RWPE2 (cell line): ENCODE results near the gene SCGN.

ENCODE experiments used
- ATAC-seq: fragments of 200-7000 bp; cut with Tn5 transposase; 3 replicates; pipeline ENCODE4 v1.9.1; 2021; ENCODE audit warnings: low read depth
- DNase-seq: peaks from one replicate; pipeline ENCODE4 v3.0.0-alpha.2; 2020; ENCODE audit warnings: low spot score
- H3K27ac ChIP-seq: fragments of 450-650 bp; 2 replicates; pipeline ENCODE4 v1.5.1; 2017; ENCODE audit warnings: mild to moderate bottlenecking; ENCODE audit not compliant: poor library complexity, severe bottlenecking
- H3K27me3 ChIP-seq: fragments of 250-450 bp; sonication (Bioruptor Pico); 2 replicates; pipeline ENCODE4 v1.5.1; 2021; ENCODE audit warnings: mild to moderate bottlenecking, moderate library complexity; ENCODE audit not compliant: insufficient read depth, poor library complexity, severe bottlenecking
- H3K36me3 ChIP-seq: fragments of 250-450 bp; sonication (Bioruptor Pico); 2 replicates; pipeline ENCODE4 v1.5.1; 2020; ENCODE audit warnings: low read depth, mild to moderate bottlenecking, moderate library complexity
- H3K4me1 ChIP-seq: fragments of 250-450 bp; sonication (Bioruptor Pico); 2 replicates; pipeline ENCODE4 v1.5.1; 2021; ENCODE audit warnings: mild to moderate bottlenecking, moderate library complexity; ENCODE audit not compliant: insufficient read depth, poor library complexity, severe bottlenecking
- H3K4me3 ChIP-seq: fragments of 250-450 bp; sonication (Bioruptor Pico); 2 replicates; pipeline ENCODE4 v1.5.1; 2021; ENCODE audit warnings: mild to moderate bottlenecking, moderate library complexity; ENCODE audit not compliant: severe bottlenecking
- H3K9me3 ChIP-seq: fragments of 250-450 bp; sonication (Bioruptor Pico); 2 replicates; pipeline ENCODE4 v1.5.1; 2021; ENCODE audit warnings: mild to moderate bottlenecking, moderate library complexity; ENCODE audit not compliant: severe bottlenecking
- TF ChIP-seq, protein P1 (sequence below): fragments of 450-650 bp; IDR thresholded peaks from one replicate; pipeline ENCODE4 v1.5.1; 2017; ENCODE audit warnings: mild to moderate bottlenecking, moderate library complexity; ENCODE audit not compliant: poor library complexity, severe bottlenecking

The SCGN gene

DNA sequence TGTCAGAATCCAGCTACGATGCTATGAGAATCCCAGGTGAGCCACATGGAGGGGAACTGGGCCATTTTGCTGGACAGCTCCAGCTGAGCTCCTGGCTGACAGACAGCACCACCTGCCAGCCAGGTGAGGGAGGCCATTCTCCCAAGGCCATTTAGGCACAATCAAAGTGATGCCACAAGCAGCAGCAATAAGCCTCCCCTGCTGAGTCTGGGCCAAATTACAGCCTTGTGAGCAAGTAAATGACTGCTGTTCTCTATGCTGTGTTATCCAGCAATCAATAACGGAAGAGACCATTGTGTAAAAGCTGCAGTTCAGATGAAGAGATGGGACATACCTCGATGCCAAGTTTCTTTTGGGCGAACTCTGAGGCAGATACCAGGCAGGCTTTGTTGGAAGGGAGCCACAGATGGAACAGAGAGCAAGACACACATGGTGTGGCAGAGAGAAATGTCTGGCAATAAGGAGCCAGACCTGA lies 14.0 kb upstream of the SCGN start:
- H3K4me3 ChIP-seq, result no peak overlapping the region
- peaks cover 9% of the 10 kb centered on the region for H3K27me3 ChIP-seq
- H3K27ac ChIP-seq, result no peak overlapping the region
- ATAC-seq, result peak; percentile 54; the same call in 2 of the 3 replicates
- no peaks in the 10 kb centered on the region for H3K4me1 ChIP-seq
- DNase-seq, result no peak
- H3K36me3 ChIP-seq, result no peaks in the 10 kb centered on the region
- no peaks in the 10 kb centered on the region for H3K9me3 ChIP-seq
- TF ChIP-seq, protein P1, sequence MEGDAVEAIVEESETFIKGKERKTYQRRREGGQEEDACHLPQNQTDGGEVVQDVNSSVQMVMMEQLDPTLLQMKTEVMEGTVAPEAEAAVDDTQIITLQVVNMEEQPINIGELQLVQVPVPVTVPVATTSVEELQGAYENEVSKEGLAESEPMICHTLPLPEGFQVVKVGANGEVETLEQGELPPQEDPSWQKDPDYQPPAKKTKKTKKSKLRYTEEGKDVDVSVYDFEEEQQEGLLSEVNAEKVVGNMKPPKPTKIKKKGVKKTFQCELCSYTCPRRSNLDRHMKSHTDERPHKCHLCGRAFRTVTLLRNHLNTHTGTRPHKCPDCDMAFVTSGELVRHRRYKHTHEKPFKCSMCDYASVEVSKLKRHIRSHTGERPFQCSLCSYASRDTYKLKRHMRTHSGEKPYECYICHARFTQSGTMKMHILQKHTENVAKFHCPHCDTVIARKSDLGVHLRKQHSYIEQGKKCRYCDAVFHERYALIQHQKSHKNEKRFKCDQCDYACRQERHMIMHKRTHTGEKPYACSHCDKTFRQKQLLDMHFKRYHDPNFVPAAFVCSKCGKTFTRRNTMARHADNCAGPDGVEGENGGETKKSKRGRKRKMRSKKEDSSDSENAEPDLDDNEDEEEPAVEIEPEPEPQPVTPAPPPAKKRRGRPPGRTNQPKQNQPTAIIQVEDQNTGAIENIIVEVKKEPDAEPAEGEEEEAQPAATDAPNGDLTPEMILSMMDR, result no peak

- TF ChIP-seq, protein P1, result no peak
- H3K27ac ChIP-seq, result no peak overlapping the region
- no peak for DNase-seq
- no peaks in the 10 kb centered on the region for H3K36me3 ChIP-seq
- H3K4me3 ChIP-seq, result no peak overlapping the region
- H3K4me1 ChIP-seq, result no peaks in the 10 kb centered on the region
- no peak for ATAC-seq
- no peaks in the 10 kb centered on the region for H3K9me3 ChIP-seq
- H3K27me3 ChIP-seq, result peaks cover 18% of the 10 kb centered on the region
Measured at GRCh38 chr6:25639653-25640052, 12.4 kb upstream of the SCGN start.

- TF ChIP-seq, protein P1, result no peak
- Histone ChIP-seq H3K9me3 (no peaks in the 10 kb centered on the region), H3K4me1 (no peaks in the 10 kb centered on the region), H3K27me3 (peaks cover 26% of the 10 kb centered on the region), H3K4me3 (no peak overlapping the region), H3K36me3 (no peaks in the 10 kb centered on the region), H3K27ac (no peak overlapping the region)
- DNase-seq, result no peak
- ATAC-seq, result no peak
Measured at GRCh38 chr6:25640446-25640845, 11.6 kb upstream of the SCGN start.

- Histone ChIP-seq H3K36me3 (no peaks in the 10 kb centered on the region), H3K27me3 (peaks cover 27% of the 10 kb centered on the region), H3K4me1 (no peaks in the 10 kb centered on the region), H3K27ac (no peak overlapping the region), H3K4me3 (no peak overlapping the region), H3K9me3 (no peaks in the 10 kb centered on the region)
- DNase-seq, result no peak
- no peak for ATAC-seq
- TF ChIP-seq, protein P1, result no peak
Measured at GRCh38 chr6:25640891-25641290, 11.1 kb upstream of the SCGN start.

DNA sequence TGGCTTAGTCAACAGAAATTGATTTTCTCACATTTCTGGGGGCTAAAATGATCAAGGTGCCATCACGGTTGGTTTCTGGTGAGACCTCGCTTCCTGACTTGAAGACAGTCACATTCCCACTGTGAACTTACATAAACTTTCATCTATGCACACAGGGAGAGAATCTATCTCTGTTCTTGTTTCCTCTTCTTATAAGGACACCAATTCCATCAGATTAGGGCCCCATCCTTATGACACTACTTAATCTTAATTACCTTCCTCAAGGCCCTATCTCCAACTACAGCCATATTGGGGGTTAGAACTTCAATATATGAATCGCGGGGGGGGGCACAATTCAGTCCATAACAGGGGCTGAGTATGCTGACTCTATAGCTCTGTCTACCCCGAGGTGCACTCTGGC lies 10.6 kb upstream of the SCGN start:
- no peak overlapping the region for H3K4me3 ChIP-seq
- DNase-seq (no peak), ATAC-seq (no peak)
- H3K27me3 ChIP-seq, result peaks cover 32% of the 10 kb centered on the region
- no peaks in the 10 kb centered on the region for H3K4me1 ChIP-seq
- no peaks in the 10 kb centered on the region for H3K9me3 ChIP-seq
- no peak overlapping the region for H3K27ac ChIP-seq
- no peaks in the 10 kb centered on the region for H3K36me3 ChIP-seq
- TF ChIP-seq, protein P1, result no peak
